ENCODE results near the gene FAM78A.

GRCh38 chr9:131246618-131247017 is 29.7 kb downstream of the FAM78A start:
- no peak for TF ChIP-seq POLR2A (IDR thresholded peaks at IDR 0.05)
- no peak for TF ChIP-seq CTCF (IDR thresholded peaks at IDR 0.05)

Data from sigmoid colon (tissue), 3 donors.